ENCODE results near the gene SEPTIN5. TPM values are rescaled to one million over a fixed set of nuclear protein-coding genes. Genes with fewer than 3 reads are reported as not detected.

SEPTIN5 gene
- total and polyA plus RNA-seq, 9 of the 15 experiments (the other 6 are each of a cell fraction or from before 2014, with no cell fraction given) = 0.03 to 195 (median 119) TPM

DNA sequence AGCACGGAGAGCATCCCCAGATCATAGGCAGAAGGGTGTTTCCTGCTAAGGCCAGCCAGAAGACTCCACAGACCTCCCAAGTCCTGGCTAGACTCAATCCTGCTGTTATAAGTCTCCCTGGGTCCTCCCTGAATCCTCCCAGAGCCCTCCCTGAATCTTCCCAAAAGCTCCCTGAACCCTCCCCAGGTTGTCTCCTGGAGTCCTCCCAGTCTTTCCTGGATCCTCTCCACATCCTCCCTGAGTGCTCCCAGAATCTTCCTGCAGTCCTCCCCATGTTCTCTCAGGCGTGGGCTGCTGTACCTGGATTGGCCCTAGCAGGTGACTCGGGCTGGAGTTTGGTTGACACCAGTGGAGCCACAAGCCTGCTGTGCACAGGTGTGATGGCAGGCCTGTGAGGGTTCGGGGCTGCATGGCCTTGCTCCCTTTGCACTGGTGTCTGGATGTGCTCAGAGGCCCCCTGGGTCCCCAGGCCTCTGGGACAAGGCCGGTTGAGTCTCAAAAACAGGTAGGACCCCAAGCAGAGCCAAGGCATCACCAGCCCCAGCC, 20.6 kb downstream of the SEPTIN5 start (continued):
- TF ChIP-seq, protein P1, sequence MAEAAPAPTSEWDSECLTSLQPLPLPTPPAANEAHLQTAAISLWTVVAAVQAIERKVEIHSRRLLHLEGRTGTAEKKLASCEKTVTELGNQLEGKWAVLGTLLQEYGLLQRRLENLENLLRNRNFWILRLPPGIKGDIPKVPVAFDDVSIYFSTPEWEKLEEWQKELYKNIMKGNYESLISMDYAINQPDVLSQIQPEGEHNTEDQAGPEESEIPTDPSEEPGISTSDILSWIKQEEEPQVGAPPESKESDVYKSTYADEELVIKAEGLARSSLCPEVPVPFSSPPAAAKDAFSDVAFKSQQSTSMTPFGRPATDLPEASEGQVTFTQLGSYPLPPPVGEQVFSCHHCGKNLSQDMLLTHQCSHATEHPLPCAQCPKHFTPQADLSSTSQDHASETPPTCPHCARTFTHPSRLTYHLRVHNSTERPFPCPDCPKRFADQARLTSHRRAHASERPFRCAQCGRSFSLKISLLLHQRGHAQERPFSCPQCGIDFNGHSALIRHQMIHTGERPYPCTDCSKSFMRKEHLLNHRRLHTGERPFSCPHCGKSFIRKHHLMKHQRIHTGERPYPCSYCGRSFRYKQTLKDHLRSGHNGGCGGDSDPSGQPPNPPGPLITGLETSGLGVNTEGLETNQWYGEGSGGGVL (CRISPR knock-in tag; IDR thresholded peaks at IDR 0.05) = 0 out of 2 replicates have a peak, but pooled peaks have one; percentile 44

DNA sequence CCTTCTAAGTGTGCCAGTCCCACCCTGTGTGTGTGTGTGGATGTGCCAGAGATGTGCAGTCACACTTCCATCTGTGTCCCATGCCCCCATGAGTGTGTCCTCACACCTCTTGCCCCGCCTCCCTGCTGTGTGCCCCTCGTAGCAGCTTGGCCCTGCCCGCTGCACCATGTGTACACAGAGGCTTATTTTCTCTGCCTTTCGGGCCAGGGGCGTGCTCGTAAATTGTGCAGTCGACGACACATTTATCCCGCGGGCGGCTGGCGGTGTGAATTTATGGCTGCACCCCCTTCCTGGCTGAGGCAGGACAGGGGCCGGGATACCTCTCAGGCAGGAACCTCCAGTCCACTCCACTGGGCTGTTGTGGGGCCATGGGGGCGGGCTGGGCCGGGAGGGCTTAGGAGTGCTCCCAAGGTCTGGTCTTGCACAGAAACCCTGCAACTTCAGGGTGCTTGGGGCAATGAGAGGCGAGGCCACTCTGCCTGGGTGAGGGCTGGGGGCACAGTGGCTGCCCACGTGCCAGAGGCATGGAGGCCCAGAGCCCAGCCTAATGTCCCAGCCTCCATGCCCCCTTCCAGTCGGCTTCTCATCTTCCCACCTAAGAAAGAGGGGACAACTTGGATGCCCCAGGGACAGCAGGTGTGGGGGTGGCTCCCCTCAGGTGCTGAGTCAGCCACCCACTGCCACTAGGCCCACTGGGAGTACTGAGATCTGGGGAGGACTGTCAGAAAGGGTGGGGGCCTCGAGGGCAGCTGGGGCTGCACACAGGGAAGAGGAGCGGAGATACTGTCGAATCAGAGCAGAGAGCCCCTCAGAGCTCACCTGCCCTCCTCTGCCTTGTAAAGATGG, 21.6 kb downstream of the SEPTIN5 start:
- Histone ChIP-seq H2AFZ (ENCODE audit: low read depth, low read length) (no peak overlapping the region), H3K9me1 (ENCODE audit: control insufficient read depth, insufficient read depth, low read length) (no peaks in the 10 kb centered on the region), H4K20me1 (replicated peaks; ENCODE audit: control insufficient read depth, insufficient read depth, low read length) (peaks cover 17% of the 10 kb centered on the region), H3K4me2 (ENCODE audit: insufficient read depth, low read length) (no peak overlapping the region), H3K27me3 (ENCODE audit: control insufficient read depth in 2 of 2, insufficient read depth in 2 of 2, low read length in 2 of 2) (peaks cover 0 to 57% of the 10 kb centered on the region in 2 experiments; a peak in 3 of 5 replicates), H3K9ac (ENCODE audit: insufficient read depth in 1 of 2, low read depth in 2 of 2, low read length in 2 of 2) (peak overlapping the region in 1 of 2 experiments; percentile 59; a peak in 2 of 4 replicates), H3K4me3 (no peak overlapping the region), H3K4me1 (replicated peaks in 1 of 2; ENCODE audit: control insufficient read depth in 2 of 2, insufficient read depth in 2 of 2, low read length in 2 of 2) (peaks cover 3 to 71% of the 10 kb centered on the region in 2 experiments; a peak in 4 of 5 replicates), H3K36me3 (ENCODE audit: control insufficient read depth, insufficient read depth, low read length) (no peaks in the 10 kb centered on the region), H3K9me3 (replicated peaks; ENCODE audit: control insufficient read depth, insufficient read depth, low read depth, low read length) (no peaks in the 10 kb centered on the region), H3K27ac (ENCODE audit: extremely low read depth, low read depth, low read length) (no peak overlapping the region), H3K79me2 (ENCODE audit: control insufficient read depth, insufficient read depth, low read length) (no peaks in the 10 kb centered on the region)
- in situ Hi-C loops (cut with MboI) (no loop called here), intact Hi-C loops (cut with micrococcal nuclease) (no loop called here)
- no peak for ATAC-seq
- DNase-seq (ENCODE audit: extremely low read depth in 1 of 4, low spot score in 3 of 4) = peak in 2 of 4 experiments; percentile 74 to 80
- ChIA-PET POLR2A (interaction anchor here (0.5 to 1.2 kb wide), 6 partner anchors 11 to 206 kb away, joined by 3 to 4 read pairs (median 3); partner anchors contain the start of genes GNB1L and RTL10), CTCF (ENCODE audit: low intra/inter-chr PET ratio) (no interaction called here)
- no TSS peak for BruUV-seq (replicated peaks)
- no peak for FAIRE-seq
- 15% methylated on average over 21 of the region's 21 CpGs for WGBS (ENCODE audit: insufficient coverage, low coverage, missing lambda C conversion rate)
- TF ChIP-seq, protein P2, sequence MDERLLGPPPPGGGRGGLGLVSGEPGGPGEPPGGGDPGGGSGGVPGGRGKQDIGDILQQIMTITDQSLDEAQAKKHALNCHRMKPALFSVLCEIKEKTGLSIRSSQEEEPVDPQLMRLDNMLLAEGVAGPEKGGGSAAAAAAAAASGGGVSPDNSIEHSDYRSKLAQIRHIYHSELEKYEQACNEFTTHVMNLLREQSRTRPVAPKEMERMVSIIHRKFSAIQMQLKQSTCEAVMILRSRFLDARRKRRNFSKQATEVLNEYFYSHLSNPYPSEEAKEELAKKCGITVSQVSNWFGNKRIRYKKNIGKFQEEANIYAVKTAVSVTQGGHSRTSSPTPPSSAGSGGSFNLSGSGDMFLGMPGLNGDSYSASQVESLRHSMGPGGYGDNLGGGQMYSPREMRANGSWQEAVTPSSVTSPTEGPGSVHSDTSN (CRISPR knock-in tag; IDR thresholded peaks at IDR 0.05; ENCODE audit: low read depth) = 0 out of 2 replicates have a peak, but pooled peaks have one; percentile 23
- TF ChIP-seq, protein P2 (tag; conservative IDR thresholded peaks at IDR 0.05; ENCODE audit: low read depth) = peak; percentile 57
- TF ChIP-seq IFI16 (CRISPR knock-in tag; IDR thresholded peaks at IDR 0.05) = 0 out of 2 replicates have a peak, but pooled peaks have one; percentile 4
- TF ChIP-seq, protein P3, sequence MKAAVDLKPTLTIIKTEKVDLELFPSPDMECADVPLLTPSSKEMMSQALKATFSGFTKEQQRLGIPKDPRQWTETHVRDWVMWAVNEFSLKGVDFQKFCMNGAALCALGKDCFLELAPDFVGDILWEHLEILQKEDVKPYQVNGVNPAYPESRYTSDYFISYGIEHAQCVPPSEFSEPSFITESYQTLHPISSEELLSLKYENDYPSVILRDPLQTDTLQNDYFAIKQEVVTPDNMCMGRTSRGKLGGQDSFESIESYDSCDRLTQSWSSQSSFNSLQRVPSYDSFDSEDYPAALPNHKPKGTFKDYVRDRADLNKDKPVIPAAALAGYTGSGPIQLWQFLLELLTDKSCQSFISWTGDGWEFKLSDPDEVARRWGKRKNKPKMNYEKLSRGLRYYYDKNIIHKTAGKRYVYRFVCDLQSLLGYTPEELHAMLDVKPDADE (conservative IDR thresholded peaks at IDR 0.05; ENCODE audit: control insufficient read depth, low read depth, low read length) = peak; percentile 19; the same call in 1 of the 2 replicates
- no peak for TF ChIP-seq KHSRP (IDR thresholded peaks at IDR 0.05)
- TF ChIP-seq, protein P4, sequence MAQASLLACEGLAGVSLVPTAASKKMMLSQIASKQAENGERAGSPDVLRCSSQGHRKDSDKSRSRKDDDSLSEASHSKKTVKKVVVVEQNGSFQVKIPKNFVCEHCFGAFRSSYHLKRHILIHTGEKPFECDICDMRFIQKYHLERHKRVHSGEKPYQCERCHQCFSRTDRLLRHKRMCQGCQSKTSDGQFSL (CRISPR knock-in tag; IDR thresholded peaks at IDR 0.05) = no peak
- TF ChIP-seq, protein P4 (tag; IDR thresholded peaks at IDR 0.05) = no peak
- no peak for TF ChIP-seq MXI1 (IDR thresholded peaks at IDR 0.05; ENCODE audit: low read depth, low read length)
- peak; percentile 62 for TF ChIP-seq SETDB1 (IDR thresholded peaks at IDR 0.05; ENCODE audit: low read length)
